PC-3 (cell line): ENCODE results near the gene PHC3.

Source experiments
- EZH2 ChIP-seq: fragments of 300-600 bp; sonication (generic); IDR thresholded peaks from one replicate; pipeline ENCODE4 v1.6.1; 2017; ENCODE audit warnings: antibody characterized with exemption, mild to moderate bottlenecking, low read length; ENCODE audit not compliant: unreplicated experiment
- EZH2phosphoT487 ChIP-seq: fragments of 300-600 bp; sonication (generic); IDR thresholded peaks from 2 replicates; pipeline ENCODE4 v1.6.1; 2018; ENCODE audit warnings: mild to moderate bottlenecking, antibody characterized with exemption, low read length, borderline replicate concordance
- TF ChIP-seq, protein P1 (sequence below): fragments of 300-600 bp; sonication (generic); conservative IDR thresholded peaks from 2 replicates; pipeline ENCODE4 v1.5.1; 2017; ENCODE audit warnings: antibody characterized with exemption, low read depth, mild to moderate bottlenecking, low read length

DNA sequence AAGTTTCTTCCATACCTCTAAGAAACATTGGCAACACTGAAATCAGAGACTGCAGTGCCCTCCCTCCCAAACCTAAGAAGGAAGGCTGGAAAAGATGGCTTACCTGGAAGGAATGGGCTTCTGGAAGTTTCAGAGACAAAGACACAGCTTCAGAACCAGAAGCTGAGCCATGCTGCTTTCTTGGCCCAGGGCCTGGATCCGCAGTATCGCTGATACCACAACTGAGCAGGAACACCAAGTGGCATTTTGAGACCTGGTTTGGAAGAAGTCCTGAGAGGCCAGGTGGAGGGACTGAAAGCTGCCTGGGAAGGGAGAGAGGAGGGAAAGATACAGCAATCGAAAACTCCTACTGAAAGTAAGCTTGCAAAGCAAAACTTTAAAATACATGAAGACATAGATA lies 124.0 kb downstream of the PHC3 start:
- TF ChIP-seq, protein P1, sequence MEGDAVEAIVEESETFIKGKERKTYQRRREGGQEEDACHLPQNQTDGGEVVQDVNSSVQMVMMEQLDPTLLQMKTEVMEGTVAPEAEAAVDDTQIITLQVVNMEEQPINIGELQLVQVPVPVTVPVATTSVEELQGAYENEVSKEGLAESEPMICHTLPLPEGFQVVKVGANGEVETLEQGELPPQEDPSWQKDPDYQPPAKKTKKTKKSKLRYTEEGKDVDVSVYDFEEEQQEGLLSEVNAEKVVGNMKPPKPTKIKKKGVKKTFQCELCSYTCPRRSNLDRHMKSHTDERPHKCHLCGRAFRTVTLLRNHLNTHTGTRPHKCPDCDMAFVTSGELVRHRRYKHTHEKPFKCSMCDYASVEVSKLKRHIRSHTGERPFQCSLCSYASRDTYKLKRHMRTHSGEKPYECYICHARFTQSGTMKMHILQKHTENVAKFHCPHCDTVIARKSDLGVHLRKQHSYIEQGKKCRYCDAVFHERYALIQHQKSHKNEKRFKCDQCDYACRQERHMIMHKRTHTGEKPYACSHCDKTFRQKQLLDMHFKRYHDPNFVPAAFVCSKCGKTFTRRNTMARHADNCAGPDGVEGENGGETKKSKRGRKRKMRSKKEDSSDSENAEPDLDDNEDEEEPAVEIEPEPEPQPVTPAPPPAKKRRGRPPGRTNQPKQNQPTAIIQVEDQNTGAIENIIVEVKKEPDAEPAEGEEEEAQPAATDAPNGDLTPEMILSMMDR: no peak
- TF ChIP-seq EZH2phosphoT487 (no peak), EZH2 (no peak)
